SK-N-SH treated with all-trans-retinoic acid at 6 μM for 48 hours (cell line): ENCODE data around the gene DBNDD1.

Source experiments
- CSDC2 ChIP-seq: fragments of 250-450 bp; sonication (Bioruptor Pico); IDR thresholded peaks from 2 replicates; pipeline ENCODE4 v1.5.0; 2020; ENCODE audit warnings: mild to moderate bottlenecking, moderate library complexity
- TF ChIP-seq, protein P1 (sequence below): fragments of 250-450 bp; sonication (Bioruptor Pico); IDR thresholded peaks from 2 replicates; pipeline ENCODE4 v1.8.0; 2020; ENCODE audit warnings: mild to moderate bottlenecking, moderate library complexity, borderline replicate concordance

DNA sequence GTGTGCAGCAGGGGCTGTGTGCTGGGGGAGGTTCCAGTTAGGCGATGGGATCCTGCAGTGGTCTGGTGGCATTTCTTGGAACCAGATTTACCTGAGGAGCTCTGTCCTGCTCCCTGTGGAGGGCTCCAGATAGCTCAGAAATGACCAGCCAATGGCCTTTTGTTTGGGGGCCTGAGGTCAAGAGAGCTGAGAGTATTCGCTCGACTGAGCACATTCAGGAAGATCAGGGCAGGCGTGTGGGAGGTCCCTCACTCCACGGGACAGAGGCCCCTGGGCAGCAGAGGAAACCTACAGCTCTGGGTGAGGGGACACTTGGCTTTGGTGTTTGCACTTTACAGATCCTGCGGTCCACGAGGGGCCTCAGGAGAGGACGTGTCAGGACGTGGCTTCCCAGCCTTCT is 52.5 kb downstream of the DBNDD1 start:
- no peak for TF ChIP-seq CSDC2 (CRISPR knock-in tag)
- TF ChIP-seq, protein P1, sequence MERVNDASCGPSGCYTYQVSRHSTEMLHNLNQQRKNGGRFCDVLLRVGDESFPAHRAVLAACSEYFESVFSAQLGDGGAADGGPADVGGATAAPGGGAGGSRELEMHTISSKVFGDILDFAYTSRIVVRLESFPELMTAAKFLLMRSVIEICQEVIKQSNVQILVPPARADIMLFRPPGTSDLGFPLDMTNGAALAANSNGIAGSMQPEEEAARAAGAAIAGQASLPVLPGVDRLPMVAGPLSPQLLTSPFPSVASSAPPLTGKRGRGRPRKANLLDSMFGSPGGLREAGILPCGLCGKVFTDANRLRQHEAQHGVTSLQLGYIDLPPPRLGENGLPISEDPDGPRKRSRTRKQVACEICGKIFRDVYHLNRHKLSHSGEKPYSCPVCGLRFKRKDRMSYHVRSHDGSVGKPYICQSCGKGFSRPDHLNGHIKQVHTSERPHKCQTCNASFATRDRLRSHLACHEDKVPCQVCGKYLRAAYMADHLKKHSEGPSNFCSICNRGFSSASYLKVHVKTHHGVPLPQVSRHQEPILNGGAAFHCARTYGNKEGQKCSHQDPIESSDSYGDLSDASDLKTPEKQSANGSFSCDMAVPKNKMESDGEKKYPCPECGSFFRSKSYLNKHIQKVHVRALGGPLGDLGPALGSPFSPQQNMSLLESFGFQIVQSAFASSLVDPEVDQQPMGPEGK (CRISPR knock-in tag), result no peak
